Cardiac muscle cell (in vitro differentiated cells and primary cell): ENCODE results near the gene LCORL. TPM values are rescaled to one million over a fixed set of nuclear protein-coding genes. Genes with fewer than 3 reads are reported as not detected.
"Not testable (repeated sequence)": the region's sequence is repeated elsewhere in the genome, so short reads cannot be mapped to it uniquely, and the experiment has no call there.

ENCODE experiments used
- DNase-seq, 2 donors: peaks; one replicate each; pipeline versions ENCODE4 v3.0.0 to v3.0.0-alpha.2; 2010 to 2017; ENCODE audit warnings: low read depth in 1 of 2, low spot score in 1 of 2
- H3K27ac ChIP-seq: fragments of 200-600 bp; sonication (generic); 2 replicates; pipeline ENCODE4 v1.5.1; 2016
- H3K27me3 ChIP-seq: fragments of 200-600 bp; sonication (generic); 2 replicates; pipeline ENCODE4 v1.6.0; 2016; ENCODE audit warnings: control low read depth
- H3K36me3 ChIP-seq: fragments of 200-600 bp; sonication (generic); 2 replicates; pipeline ENCODE4 v1.5.1; 2016; ENCODE audit warnings: control low read depth
- H3K4me1 ChIP-seq: fragments of 200-600 bp; sonication (generic); 2 replicates; pipeline ENCODE4 v1.8.1; 2017; ENCODE audit warnings: low read depth, mild to moderate bottlenecking, mixed run types
- H3K4me3 ChIP-seq: fragments of 200-600 bp; sonication (generic); 2 replicates; pipeline ENCODE4 v1.5.1; 2016; ENCODE audit warnings: mild to moderate bottlenecking
- H3K9me3 ChIP-seq: fragments of 200-600 bp; sonication (generic); 2 replicates; pipeline ENCODE4 v1.5.1; 2017; ENCODE audit warnings: low read depth, mild to moderate bottlenecking, control low read depth
- polyA plus RNA-seq: library from polyadenylated mRNA; unstranded; fragments of >200 nt; fragmentation: Nextera tagmentation; extraction: Ambion mirVana; gene quantifications from 2 replicates; pipeline ENCODE4 v1.2.1, GENCODE V29; 2016
- total RNA-seq: library from RNA; depleted of rRNA; stranded (reverse); fragments of >200 nt; gene quantifications from 2 replicates; pipeline ENCODE4 v1.2.3, GENCODE V29; 2016
- TF ChIP-seq, protein P1 (sequence below): IDR thresholded peaks from 2 replicates; pipeline ENCODE4 v1.5.1; 2012; ENCODE audit warnings: low read depth, mild to moderate bottlenecking, low read length

Gene LCORL
- total and polyA plus RNA-seq, 2 experiments from 2014 or later = 11.7 to 50.2 TPM

DNA sequence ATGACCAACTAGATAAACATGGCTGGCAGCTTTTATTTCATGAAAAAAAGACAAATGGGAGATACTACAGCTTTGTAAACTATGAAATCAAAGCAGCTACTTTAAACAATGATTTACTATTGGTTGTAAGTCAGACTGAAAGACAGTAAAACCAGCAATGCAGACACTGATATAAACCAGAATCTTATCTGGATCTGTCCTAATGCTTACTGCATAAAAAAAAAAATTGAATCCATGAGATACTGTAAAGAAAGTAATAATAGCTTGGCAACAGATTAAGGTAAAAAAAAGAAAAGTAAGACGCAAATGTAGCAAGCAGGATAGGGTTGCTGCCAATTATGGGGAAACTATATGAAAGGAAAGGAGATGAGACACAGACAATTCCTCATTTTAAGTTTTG lies 7.3 kb downstream of the LCORL start:
- no peak overlapping the region for H3K4me3 ChIP-seq
- H3K4me1 ChIP-seq = peaks cover 18% of the 10 kb centered on the region
- H3K27ac ChIP-seq = no peak overlapping the region
- no peaks in the 10 kb centered on the region for H3K27me3 ChIP-seq
- DNase-seq = no peak
- H3K9me3 ChIP-seq = no peaks in the 10 kb centered on the region
- H3K36me3 ChIP-seq = no peaks in the 10 kb centered on the region
- TF ChIP-seq, protein P1, sequence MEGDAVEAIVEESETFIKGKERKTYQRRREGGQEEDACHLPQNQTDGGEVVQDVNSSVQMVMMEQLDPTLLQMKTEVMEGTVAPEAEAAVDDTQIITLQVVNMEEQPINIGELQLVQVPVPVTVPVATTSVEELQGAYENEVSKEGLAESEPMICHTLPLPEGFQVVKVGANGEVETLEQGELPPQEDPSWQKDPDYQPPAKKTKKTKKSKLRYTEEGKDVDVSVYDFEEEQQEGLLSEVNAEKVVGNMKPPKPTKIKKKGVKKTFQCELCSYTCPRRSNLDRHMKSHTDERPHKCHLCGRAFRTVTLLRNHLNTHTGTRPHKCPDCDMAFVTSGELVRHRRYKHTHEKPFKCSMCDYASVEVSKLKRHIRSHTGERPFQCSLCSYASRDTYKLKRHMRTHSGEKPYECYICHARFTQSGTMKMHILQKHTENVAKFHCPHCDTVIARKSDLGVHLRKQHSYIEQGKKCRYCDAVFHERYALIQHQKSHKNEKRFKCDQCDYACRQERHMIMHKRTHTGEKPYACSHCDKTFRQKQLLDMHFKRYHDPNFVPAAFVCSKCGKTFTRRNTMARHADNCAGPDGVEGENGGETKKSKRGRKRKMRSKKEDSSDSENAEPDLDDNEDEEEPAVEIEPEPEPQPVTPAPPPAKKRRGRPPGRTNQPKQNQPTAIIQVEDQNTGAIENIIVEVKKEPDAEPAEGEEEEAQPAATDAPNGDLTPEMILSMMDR = no peak

DNA sequence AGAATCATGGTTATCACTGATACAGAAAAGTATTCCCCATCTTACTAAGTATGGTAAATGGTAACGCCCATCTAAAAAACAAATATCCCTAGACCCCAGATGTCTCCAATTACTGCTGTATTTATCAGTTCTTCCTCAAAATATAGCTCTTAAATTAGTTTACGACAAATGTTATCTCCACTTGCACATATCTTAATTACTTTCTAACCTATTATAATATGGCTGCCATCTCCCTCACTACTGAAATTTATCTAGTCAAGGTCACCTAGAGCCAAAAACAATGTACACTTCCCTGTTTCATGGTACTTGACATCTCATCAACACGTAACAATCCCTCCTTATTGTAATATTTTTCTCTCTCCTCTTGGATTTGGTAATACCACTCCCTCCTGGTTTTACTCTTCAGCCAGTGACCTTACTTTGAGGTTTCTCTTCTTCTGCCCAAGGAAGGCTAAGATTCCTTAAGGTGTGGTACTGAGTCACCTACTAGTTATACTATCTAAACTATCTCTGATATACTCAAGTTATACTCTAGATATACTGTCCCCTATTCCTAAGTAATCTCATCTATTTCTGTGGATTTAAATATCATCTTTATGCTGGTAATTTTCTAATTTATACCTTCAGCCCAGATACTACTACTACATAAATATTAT lies 8.6 kb downstream of the LCORL start:
- no peaks in the 10 kb centered on the region for H3K36me3 ChIP-seq
- TF ChIP-seq, protein P1 = no peak

DNA sequence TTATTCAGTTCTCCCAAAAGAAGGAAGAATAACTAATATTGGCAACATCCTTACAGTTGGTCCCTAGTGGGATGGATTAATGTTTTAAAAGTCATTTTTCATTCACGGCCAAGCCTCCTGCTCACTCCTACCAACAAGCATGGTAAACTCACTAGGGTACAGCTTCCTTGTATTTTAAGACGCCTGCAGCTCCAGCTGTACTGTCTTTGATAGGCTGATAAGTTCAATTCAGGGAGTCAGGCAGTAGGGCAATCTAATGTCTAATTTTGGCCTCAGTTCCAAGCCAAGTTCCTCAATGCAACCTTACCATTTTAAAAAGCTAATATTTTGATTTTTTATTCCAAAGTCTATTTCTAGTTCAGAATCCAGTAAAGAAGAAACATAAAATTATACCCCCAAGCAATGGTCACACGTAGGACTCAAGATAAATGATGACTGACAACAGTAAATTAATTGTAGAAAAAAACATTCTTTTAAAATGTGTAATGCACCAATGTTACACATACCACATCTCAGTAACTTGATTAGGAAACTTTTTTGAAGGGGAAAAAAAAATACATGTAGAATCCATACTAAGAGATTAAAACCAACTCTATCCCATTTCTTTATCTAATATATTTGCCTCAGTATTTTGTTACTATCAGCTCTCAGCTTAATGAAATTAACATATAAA lies 9.3 kb downstream of the LCORL start:
- TF ChIP-seq, protein P1 = no peak
- Histone ChIP-seq H3K4me1 (peaks cover 18% of the 10 kb centered on the region), H3K27ac (no peak overlapping the region), H3K4me3 (no peak overlapping the region), H3K9me3 (no peaks in the 10 kb centered on the region), H3K36me3 (no peaks in the 10 kb centered on the region), H3K27me3 (no peaks in the 10 kb centered on the region)
- DNase-seq = peak in 1 of 2 donors; percentile 15

More for the DNA sequence above, 8.6 kb downstream of the LCORL start:
- Histone ChIP-seq H3K9me3 (no peaks in the 10 kb centered on the region), H3K4me3 (no peak overlapping the region), H3K27me3 (no peaks in the 10 kb centered on the region), H3K27ac (no peak overlapping the region), H3K4me1 (peaks cover 18% of the 10 kb centered on the region)
- no peak for DNase-seq

DNA sequence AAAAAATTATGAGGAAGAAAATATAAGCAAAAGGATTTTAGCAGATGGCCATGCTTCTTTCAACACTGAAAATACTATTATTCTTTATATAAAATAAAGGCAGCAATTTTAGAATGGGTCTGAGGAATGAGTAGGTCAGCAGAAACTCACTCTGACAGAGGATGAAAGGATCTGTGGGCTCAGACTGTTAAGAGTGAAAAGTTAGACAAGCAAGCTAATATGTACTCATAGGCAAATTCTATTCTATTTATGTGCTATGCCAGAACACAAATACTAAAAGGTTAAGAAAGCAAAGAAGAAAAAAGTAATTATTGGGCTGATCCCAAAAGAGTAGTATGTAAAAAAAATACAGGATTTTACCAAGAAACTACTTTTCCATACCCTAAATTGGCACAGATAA lies 13.9 kb downstream of the LCORL start:
- Histone ChIP-seq H3K9me3 (no peaks in the 10 kb centered on the region), H3K36me3 (no peaks in the 10 kb centered on the region), H3K27ac (no peak overlapping the region), H3K4me1 (peaks cover 13% of the 10 kb centered on the region), H3K27me3 (no peaks in the 10 kb centered on the region), H3K4me3 (no peak overlapping the region)
- DNase-seq = no peak
- TF ChIP-seq, protein P1 = no peak

DNA sequence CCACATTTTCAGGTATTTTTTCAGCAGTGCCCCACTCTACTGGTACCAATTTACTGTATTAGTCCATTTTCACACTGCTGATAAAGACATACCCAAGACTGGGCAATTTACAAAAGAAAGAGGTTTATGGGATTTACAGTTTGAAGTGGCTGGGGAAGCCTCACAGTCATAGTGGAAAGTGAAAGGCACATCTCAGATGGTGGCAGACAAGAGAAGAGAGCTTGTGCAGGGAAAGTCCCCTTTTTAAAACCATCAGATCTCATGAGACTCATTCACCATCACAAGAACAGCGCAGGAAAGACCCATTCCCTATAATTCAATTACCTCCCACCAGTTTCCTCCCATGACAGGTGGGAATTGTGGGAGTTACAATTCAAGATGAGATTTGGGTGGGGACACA lies 15.1 kb downstream of the LCORL start:
- not testable (repeated sequence) for H3K36me3 ChIP-seq, H3K9me3 ChIP-seq, DNase-seq, H3K4me3 ChIP-seq, H3K4me1 ChIP-seq, H3K27me3 ChIP-seq, H3K27ac ChIP-seq

DNA sequence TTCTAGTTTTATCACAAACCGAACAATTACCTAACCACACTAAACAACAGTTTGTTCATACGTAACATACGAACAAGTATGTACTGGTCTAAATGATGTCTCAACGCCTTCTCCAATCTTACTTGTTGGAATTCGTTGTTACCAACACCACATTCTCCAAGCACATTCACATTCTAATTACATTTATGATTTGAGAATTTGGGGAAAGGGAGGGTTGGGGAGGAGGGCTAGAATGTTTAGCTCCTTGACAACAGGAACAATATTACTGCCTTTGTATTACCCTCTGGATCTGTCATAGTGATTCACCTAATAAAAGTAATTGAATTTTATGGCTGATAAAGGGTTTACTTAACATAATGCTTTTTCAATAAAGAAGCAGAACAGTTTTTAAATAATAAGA lies 24.4 kb downstream of the LCORL start:
- no peaks in the 10 kb centered on the region for H3K36me3 ChIP-seq
- TF ChIP-seq, protein P1 = no peak
- DNase-seq = no peak
- H3K27ac ChIP-seq = no peak overlapping the region
- H3K4me1 ChIP-seq = no peaks in the 10 kb centered on the region
- H3K9me3 ChIP-seq = no peaks in the 10 kb centered on the region
- H3K27me3 ChIP-seq = no peaks in the 10 kb centered on the region
- no peak overlapping the region for H3K4me3 ChIP-seq
